ENCODE data around the gene ATP5ME. TPM values are rescaled to one million over a fixed set of nuclear protein-coding genes. Genes with fewer than 3 reads are reported as not detected.

ATP5ME gene
- total RNA-seq, 2 donors from 2014 or later, result 416 to 553 TPM

GRCh38 chr4:651884-652642, 22.0 kb downstream of the ATP5ME start:
- Histone ChIP-seq H3K27ac (no peak overlapping the region), H3K36me3 (no peaks in the 10 kb centered on the region), H3K4me3 (no peak overlapping the region), H3K27me3 (peaks cover 14% of the 10 kb centered on the region), H3K9me3 (no peaks in the 10 kb centered on the region), H3K4me1 (no peaks in the 10 kb centered on the region), H3K9ac (ENCODE audit: low read depth in 2 of 2, low read length in 2 of 2) (no peak overlapping the region)
- intact Hi-C loops (cut with DNase I), result no loop called here
- no peak for DNase-seq
- TF ChIP-seq, protein P1, sequence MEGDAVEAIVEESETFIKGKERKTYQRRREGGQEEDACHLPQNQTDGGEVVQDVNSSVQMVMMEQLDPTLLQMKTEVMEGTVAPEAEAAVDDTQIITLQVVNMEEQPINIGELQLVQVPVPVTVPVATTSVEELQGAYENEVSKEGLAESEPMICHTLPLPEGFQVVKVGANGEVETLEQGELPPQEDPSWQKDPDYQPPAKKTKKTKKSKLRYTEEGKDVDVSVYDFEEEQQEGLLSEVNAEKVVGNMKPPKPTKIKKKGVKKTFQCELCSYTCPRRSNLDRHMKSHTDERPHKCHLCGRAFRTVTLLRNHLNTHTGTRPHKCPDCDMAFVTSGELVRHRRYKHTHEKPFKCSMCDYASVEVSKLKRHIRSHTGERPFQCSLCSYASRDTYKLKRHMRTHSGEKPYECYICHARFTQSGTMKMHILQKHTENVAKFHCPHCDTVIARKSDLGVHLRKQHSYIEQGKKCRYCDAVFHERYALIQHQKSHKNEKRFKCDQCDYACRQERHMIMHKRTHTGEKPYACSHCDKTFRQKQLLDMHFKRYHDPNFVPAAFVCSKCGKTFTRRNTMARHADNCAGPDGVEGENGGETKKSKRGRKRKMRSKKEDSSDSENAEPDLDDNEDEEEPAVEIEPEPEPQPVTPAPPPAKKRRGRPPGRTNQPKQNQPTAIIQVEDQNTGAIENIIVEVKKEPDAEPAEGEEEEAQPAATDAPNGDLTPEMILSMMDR (IDR thresholded peaks at IDR 0.05), result no peak

DNA sequence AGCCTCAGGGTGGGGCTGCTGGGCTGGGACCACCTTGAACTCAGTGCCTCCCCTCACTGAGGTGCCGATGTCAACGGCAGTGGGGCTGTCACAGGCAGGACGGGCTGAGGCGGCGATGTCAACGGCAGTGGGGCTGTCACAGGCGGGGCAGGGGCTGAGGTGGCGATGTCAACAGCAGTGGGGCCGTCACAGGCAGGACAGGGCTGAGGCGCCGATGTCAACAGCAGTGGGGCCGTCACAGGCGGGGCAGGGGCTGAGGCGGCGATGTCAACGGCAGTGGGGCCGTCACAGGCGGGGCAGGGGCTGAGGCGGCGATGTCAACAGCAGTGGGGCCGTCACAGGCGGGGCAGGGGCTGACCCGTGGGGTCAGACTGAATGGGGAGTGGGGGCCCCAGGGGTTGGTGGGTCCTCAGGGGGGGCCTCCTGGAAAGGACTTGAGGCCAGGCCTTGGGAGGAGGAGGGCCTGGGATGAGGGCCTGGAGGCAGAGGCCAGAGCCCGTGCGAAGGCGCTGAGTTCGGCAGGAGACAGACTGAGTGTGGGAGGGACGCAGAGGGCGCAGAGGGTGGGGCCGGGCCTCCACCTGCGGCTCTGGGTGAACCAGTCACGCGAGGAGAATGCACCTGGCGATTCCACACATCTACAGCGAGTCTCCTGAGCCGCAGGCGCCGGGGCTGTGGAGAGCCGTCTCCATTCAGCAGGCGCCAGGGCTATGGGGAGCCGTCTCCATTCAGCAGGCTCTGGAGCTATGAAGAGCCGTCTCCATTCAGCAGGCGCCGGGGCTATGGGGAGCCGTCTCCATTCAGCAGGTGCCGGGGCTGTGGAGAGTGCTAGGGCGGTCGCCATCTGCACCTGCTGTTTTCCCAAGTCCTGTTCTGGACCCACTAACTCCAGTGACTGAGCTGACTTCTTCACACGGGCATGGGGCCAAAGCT, 22.9 kb downstream of the ATP5ME start:
- Histone ChIP-seq H3K9ac (ENCODE audit: low read depth in 2 of 2, low read length in 2 of 2) (no peak overlapping the region), H3K9me3 (no peaks in the 10 kb centered on the region), H3K4me3 (no peak overlapping the region), H3K36me3 (no peaks in the 10 kb centered on the region), H3K27ac (no peak overlapping the region), H3K4me1 (no peaks in the 10 kb centered on the region), H3K27me3 (peaks cover 14% of the 10 kb centered on the region)
- DNase-seq, result no peak
- TF ChIP-seq, protein P1 (IDR thresholded peaks at IDR 0.05), result no peak
- intact Hi-C loops (cut with DNase I), result no loop called here

DNA sequence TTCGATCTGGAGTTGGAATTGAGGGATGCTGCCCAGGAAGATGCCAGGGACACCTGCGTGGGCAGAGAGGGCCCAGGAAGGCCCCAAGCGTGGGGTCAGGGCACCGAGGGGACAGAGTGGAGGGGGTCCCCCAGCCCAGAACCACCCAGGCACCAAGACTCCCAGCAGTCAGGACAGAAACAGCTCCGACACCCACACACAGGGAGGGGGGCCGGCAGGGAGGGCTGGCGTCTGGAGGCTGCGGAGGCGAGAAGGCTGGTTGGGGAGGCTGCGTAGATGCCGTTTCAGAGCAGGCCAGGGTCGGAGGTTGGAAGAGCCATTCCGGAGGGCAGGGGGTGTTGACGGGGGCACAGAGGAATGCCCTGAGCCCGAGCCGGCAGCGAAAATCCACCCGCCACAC, 23.6 kb downstream of the ATP5ME start:
- intact Hi-C loops (cut with DNase I), result no loop called here
- no peak overlapping the region for H3K27ac ChIP-seq
- TF ChIP-seq, protein P1 (IDR thresholded peaks at IDR 0.05), result no peak
- no peak overlapping the region for H3K9ac ChIP-seq (ENCODE audit: low read depth in 2 of 2, low read length in 2 of 2)
- no peaks in the 10 kb centered on the region for H3K36me3 ChIP-seq
- H3K4me1 ChIP-seq, result no peaks in the 10 kb centered on the region
- H3K27me3 ChIP-seq, result peaks cover 14% of the 10 kb centered on the region
- H3K4me3 ChIP-seq, result no peak overlapping the region
- H3K9me3 ChIP-seq, result no peaks in the 10 kb centered on the region
- DNase-seq, result no peak

DNA sequence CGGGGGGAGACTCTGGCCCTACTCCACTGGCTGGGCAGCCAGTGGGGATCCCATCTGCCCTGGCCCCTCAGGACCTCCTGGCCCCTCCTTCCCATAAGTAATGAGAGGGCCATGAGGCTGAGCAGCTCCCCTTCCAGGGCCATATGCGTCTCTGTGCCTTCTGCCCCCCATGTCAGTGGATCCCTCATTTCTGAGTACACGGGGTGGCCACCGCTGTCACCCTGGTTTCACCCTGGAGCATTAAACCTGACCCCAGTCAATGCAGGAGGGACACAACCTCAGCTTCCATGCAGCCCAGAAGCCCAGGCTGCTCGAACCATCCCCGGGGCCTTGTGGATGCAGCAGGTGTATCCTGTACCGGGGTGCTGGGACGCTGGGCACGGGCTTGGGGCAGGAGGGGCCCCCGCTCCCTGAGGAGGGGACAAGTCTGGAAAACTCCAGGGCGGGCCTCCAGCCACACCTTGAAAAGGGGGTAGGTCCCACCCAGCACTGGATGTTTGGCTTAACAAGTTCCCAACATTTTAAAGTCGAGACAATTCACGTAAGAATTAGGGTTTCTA, 24.2 kb downstream of the ATP5ME start:
- intact Hi-C loops (cut with DNase I), result no loop called here
- no peak overlapping the region for H3K9ac ChIP-seq (ENCODE audit: low read depth in 2 of 2, low read length in 2 of 2)
- no peak overlapping the region for H3K4me3 ChIP-seq
- no peaks in the 10 kb centered on the region for H3K9me3 ChIP-seq
- DNase-seq, result no peak
- TF ChIP-seq, protein P1 (IDR thresholded peaks at IDR 0.05), result no peak
- no peaks in the 10 kb centered on the region for H3K4me1 ChIP-seq
- H3K27me3 ChIP-seq, result peaks cover 14% of the 10 kb centered on the region
- H3K27ac ChIP-seq, result no peak overlapping the region
- no peaks in the 10 kb centered on the region for H3K36me3 ChIP-seq

- Histone ChIP-seq H3K9ac (ENCODE audit: low read depth in 2 of 2, low read length in 2 of 2) (no peak overlapping the region), H3K27ac (no peak overlapping the region), H3K9me3 (no peaks in the 10 kb centered on the region), H3K27me3 (peaks cover 14% of the 10 kb centered on the region), H3K36me3 (no peaks in the 10 kb centered on the region), H3K4me1 (no peaks in the 10 kb centered on the region), H3K4me3 (no peak overlapping the region)
- DNase-seq, result no peak
- intact Hi-C loops (cut with DNase I), result no loop called here
- TF ChIP-seq, protein P1 (IDR thresholded peaks at IDR 0.05), result no peak
Measured at GRCh38 chr4:649293-649625, 24.8 kb downstream of the ATP5ME start.

Data from colonic mucosa (tissue), 4 donors.